Right lobe of liver (tissue), 6 donors: Measurements from ENCODE around the gene ABT1. TPM values are rescaled to one million over a fixed set of nuclear protein-coding genes. Genes with fewer than 3 reads are reported as not detected.

Experiments
- ATAC-seq, 4 donors: fragments of 200-7000 bp; cut with Tn5 transposase; one replicate each; pipeline ENCODE4 v1.9.1; 2020; ENCODE audit warnings: mild to moderate bottlenecking in 4 of 4, moderate library complexity in 4 of 4
- DNase-seq, 3 donors: peaks; one replicate each; pipeline ENCODE4 v3.0.0-alpha.2; 2020
- H3K27ac ChIP-seq, 3 donors: fragments of 200-600 bp; one replicate each; pipeline ENCODE4 v1.8.0; 2022
- H3K27me3 ChIP-seq, 2 donors: fragments of 200-600 bp; one replicate each; pipeline ENCODE4 v1.8.0; 2022
- H3K36me3 ChIP-seq, 4 donors: fragments of 200-600 bp; sonication (generic) in 1 of 4; one replicate each; pipeline versions ENCODE4 v1.5.1 to v1.8.0; 2017 to 2022; ENCODE audit warnings: control low read depth in 1 of 4
- H3K4me1 ChIP-seq, 4 donors: fragments of 200-600 bp; sonication (generic) in 1 of 4; one replicate each; pipeline versions ENCODE4 v1.5.1 to v1.8.0; 2017 to 2022; ENCODE audit warnings: control low read depth in 1 of 4
- H3K4me3 ChIP-seq, 3 donors: fragments of 200-600 bp; one replicate each; pipeline ENCODE4 v1.8.0; 2022
- H3K9me3 ChIP-seq, 4 donors: fragments of 200-600 bp; sonication (generic) in 1 of 4; one replicate each; pipeline versions ENCODE4 v1.5.1 to v1.8.0; 2017 to 2022; ENCODE audit warnings: control low read depth in 1 of 4
- POLR2A ChIP-seq: fragments of 450-650 bp; IDR thresholded peaks from one replicate; pipeline ENCODE4 v1.6.1; 2017; ENCODE audit warnings: antibody characterized with exemption, mild to moderate bottlenecking
- WGBS: methylation state at CpG from one replicate; pipeline ENCODE4 v1.1.6; 2018; ENCODE audit warnings: low coverage, low lambda C conversion rate; ENCODE audit not compliant: insufficient coverage; ENCODE audit errors: missing lambda C conversion rate; 5-methylcytosine and 5-hydroxymethylcytosine counted together
- intact Hi-C, 2 donors: fragments of 100-400 bp; cut with DNase I; formaldehyde crosslinking; loops; one replicate each; pipeline versions ENCODE4 v1.11.2 to v1.14.1; 2022
- total RNA-seq, 6 experiments: library from RNA; depleted of rRNA in 2 of 6; stranded (reverse); fragments of >200 nt in 2 of 6; fragmentation: NEBNext Ultra II Directional in 3 of 6; extraction: Animal tissue kit (Norgen Biotek cat#: 25700) in 3 of 6; gene quantifications; one replicate each; pipeline versions ENCODE4 v1.1.0 to v1.2.4, GENCODE V29; 2016 to 2023
- TF ChIP-seq, protein P1 (sequence below), 4 donors: fragments of 200-600 bp in 3 of 4; fragments of 450-650 bp in 1 of 4; IDR thresholded peaks; one replicate each; pipeline versions ENCODE4 v1.5.1 to v1.8.0; 2016 to 2022; ENCODE audit warnings: antibody characterized with exemption in 4 of 4, mild to moderate bottlenecking in 2 of 4
- donor health status: DM: no; HTN: yes; CAD: no.
- donor health status: DM: no; HTN: no; CAD: no.
- donor health status: DM: no; HTN: no; CAD: no.
- donor health status: DM: no; HTN: yes; CAD: no.
- donor health status: DM: no; HTN: yes; CAD: no.

The ABT1 gene
- total RNA-seq, 6 experiments from 2014 or later, result 5.0 to 9.2 (median 7.0) TPM

GRCh38 chr6:26552640-26553188 is 44.0 kb upstream of the ABT1 start:
- intact Hi-C loops, result no loop called here

GRCh38 chr6:26553264-26553634 is 43.5 kb upstream of the ABT1 start:
- ATAC-seq, result peak; percentile 75 to 82 (median 80)
- no peak for TF ChIP-seq POLR2A
- TF ChIP-seq, protein P1, sequence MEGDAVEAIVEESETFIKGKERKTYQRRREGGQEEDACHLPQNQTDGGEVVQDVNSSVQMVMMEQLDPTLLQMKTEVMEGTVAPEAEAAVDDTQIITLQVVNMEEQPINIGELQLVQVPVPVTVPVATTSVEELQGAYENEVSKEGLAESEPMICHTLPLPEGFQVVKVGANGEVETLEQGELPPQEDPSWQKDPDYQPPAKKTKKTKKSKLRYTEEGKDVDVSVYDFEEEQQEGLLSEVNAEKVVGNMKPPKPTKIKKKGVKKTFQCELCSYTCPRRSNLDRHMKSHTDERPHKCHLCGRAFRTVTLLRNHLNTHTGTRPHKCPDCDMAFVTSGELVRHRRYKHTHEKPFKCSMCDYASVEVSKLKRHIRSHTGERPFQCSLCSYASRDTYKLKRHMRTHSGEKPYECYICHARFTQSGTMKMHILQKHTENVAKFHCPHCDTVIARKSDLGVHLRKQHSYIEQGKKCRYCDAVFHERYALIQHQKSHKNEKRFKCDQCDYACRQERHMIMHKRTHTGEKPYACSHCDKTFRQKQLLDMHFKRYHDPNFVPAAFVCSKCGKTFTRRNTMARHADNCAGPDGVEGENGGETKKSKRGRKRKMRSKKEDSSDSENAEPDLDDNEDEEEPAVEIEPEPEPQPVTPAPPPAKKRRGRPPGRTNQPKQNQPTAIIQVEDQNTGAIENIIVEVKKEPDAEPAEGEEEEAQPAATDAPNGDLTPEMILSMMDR (IDR thresholded peaks at IDR 0.05), result no peak
- H3K4me1 ChIP-seq, result peaks cover 0 to 18% (median 8%) of the 10 kb centered on the region in 4 donors
- no peaks in the 10 kb centered on the region for H3K9me3 ChIP-seq
- peak; percentile 62 to 69 (median 63) for DNase-seq
- peaks cover 0 to 3% of the 10 kb centered on the region in 2 donors for H3K27me3 ChIP-seq
- WGBS, result under 1% methylated on average over 13 of the region's 13 CpGs
- H3K36me3 ChIP-seq, result no peaks in the 10 kb centered on the region
- peak overlapping the region in 2 of 3 donors; percentile 30 to 49 for H3K27ac ChIP-seq
- intact Hi-C loops, result no loop called here
- H3K4me3 ChIP-seq, result peak overlapping the region; percentile 27 to 47 (median 47)

More at GRCh38 chr6:26552640-26553188, 44.0 kb upstream of the ABT1 start:
- H3K27ac ChIP-seq, result no peak overlapping the region
- ATAC-seq, result no peak
- no peaks in the 10 kb centered on the region for H3K9me3 ChIP-seq
- no peaks in the 10 kb centered on the region for H3K36me3 ChIP-seq
- peaks cover 0 to 3% of the 10 kb centered on the region in 2 donors for H3K27me3 ChIP-seq
- H3K4me3 ChIP-seq, result peak overlapping the region in 2 of 3 donors; percentile 47
- DNase-seq, result no peak
- peaks cover 0 to 18% (median 8%) of the 10 kb centered on the region in 4 donors for H3K4me1 ChIP-seq
- TF ChIP-seq, protein P1 (IDR thresholded peaks at IDR 0.05), result no peak
- no peak for TF ChIP-seq POLR2A
- 50% methylated on average over 10 of the region's 11 CpGs for WGBS

DNA sequence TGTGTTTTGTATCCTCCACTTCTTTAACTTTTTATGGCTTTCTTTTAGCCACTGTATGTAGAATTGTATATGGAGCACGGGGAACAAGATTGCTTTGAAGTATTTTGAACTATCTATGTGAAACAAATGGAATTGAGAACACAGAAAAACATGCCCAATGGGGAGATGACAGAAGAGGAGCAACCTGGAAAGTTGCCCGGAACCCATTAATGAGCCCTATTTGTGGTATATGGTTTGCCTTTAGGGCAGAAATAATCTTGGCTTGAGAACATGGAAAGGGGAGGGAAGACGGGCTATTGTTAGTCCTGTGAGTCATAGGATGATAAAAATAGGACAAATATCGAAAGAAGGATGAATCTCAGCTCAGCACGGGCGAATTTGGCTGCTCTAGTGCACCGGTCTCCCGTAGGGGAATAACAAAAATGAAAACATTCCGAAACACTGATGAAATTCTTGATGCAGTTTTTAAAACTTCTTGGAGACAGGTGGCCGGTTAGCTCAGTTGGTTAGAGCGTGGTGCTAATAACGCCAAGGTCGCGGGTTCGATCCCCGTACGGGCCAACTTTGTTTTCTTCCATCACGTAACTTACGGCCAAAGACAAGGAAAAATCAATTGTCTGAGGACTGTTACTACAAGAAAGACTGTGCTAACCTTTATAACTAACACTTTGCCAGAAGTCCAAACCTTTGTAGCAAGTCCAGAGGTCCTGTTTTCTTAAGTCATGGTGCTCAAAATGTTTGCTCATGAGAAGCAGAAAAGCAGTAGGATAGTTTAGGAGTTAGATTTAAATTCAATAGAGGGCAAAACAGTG is 42.9 kb upstream of the ABT1 start:
- no peak for TF ChIP-seq POLR2A
- TF ChIP-seq, protein P1 (IDR thresholded peaks at IDR 0.05), result no peak
- Histone ChIP-seq H3K27ac (peak overlapping the region in 2 of 3 donors; percentile 30 to 49), H3K27me3 (peaks cover 0 to 3% of the 10 kb centered on the region in 2 donors), H3K9me3 (no peaks in the 10 kb centered on the region), H3K36me3 (no peaks in the 10 kb centered on the region), H3K4me3 (peak overlapping the region; percentile 27 to 47 (median 47)), H3K4me1 (peaks cover 0 to 18% (median 8%) of the 10 kb centered on the region in 4 donors)
- ATAC-seq (peak; percentile 70 to 86 (median 78)), DNase-seq (peak; percentile 66 to 74 (median 69))
- under 1% methylated on average over 19 of the region's 19 CpGs for WGBS
- intact Hi-C loops, result no loop called here

DNA sequence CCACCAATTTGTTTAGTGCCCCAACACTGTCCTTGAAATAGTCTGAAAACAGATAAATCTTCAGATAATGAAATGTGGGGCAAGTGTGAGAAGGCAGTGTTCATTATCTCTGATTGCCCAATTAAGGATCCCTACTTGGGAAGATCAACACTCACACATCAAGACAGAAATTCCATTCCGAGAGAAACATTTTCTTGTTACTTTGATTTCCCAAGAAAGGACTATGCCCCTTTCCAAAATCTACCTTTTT is 42.4 kb upstream of the ABT1 start:
- Histone ChIP-seq H3K27me3 (peaks cover 0 to 3% of the 10 kb centered on the region in 2 donors), H3K27ac (peak overlapping the region in 1 of 3 donors; percentile 9), H3K36me3 (no peaks in the 10 kb centered on the region), H3K9me3 (no peaks in the 10 kb centered on the region), H3K4me1 (peaks cover 0 to 18% (median 8%) of the 10 kb centered on the region in 4 donors), H3K4me3 (peak overlapping the region in 1 of 3 donors; percentile 16)
- TF ChIP-seq, protein P1 (IDR thresholded peaks at IDR 0.05), result no peak
- no peak for TF ChIP-seq POLR2A
- DNase-seq (no peak), ATAC-seq (no peak)
- WGBS, result 4% methylated on average over 1 of the region's 1 CpG
- intact Hi-C loops, result no loop called here
